ENCODE results near the gene DLG2.
"Not testable (repeated sequence)": the region's sequence is repeated elsewhere in the genome, so short reads cannot be mapped to it uniquely, and the experiment has no call there.

DNA sequence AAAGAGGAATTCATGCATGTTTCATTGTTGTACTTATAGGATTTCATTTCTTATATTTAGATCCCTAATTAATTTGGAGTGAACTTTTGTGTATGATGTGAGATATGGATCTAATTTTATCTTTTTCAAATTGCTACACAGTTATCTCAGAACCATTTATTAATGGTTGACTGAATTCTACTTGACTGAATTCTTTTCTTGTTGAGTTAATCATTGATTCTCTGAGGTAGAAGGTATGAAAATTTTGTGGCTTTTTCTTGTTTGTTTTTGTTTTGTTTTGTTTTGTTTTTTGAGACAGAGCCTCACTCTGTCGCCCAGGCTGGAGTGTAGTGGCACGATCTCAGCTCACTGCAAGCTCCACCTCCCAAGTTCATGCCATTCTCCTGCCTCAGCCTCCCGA lies 286.3 kb downstream of the DLG2 start:
- TF ChIP-seq CTCF, POLR2A (IDR thresholded peaks at IDR 0.05): not testable (repeated sequence)

All from tibial nerve (tissue), 3 donors.